ENCODE data around the gene GTPBP8.

GTPBP8 gene

DNA sequence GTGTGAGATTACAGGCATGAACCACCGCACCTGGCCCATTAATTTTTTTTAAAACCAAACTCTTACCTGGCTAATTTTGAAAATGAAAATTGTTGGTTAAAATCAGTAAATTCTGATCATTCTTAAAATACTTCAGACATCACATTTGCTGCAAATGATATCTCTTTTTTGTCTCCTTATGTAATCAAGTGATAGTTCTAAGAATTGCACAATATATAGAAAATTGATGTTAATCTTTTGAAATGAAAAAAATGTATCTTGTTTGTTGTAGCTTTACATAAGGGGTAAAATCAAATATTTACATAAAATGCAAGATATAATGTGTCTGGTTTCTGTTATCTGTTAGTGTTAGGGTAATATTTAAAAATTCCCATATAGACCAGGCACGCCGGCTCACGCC lies 5.0 kb downstream of the GTPBP8 start:
- DNase-seq (ENCODE audit: low read depth) = no peak
- no peak overlapping the region for H3K4me3 ChIP-seq (ENCODE audit: low read length)
- TF ChIP-seq, protein P1, sequence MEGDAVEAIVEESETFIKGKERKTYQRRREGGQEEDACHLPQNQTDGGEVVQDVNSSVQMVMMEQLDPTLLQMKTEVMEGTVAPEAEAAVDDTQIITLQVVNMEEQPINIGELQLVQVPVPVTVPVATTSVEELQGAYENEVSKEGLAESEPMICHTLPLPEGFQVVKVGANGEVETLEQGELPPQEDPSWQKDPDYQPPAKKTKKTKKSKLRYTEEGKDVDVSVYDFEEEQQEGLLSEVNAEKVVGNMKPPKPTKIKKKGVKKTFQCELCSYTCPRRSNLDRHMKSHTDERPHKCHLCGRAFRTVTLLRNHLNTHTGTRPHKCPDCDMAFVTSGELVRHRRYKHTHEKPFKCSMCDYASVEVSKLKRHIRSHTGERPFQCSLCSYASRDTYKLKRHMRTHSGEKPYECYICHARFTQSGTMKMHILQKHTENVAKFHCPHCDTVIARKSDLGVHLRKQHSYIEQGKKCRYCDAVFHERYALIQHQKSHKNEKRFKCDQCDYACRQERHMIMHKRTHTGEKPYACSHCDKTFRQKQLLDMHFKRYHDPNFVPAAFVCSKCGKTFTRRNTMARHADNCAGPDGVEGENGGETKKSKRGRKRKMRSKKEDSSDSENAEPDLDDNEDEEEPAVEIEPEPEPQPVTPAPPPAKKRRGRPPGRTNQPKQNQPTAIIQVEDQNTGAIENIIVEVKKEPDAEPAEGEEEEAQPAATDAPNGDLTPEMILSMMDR (IDR thresholded peaks at IDR 0.05; ENCODE audit: insufficient read depth, low read depth, low read length, missing control alignments) = no peak

DNA sequence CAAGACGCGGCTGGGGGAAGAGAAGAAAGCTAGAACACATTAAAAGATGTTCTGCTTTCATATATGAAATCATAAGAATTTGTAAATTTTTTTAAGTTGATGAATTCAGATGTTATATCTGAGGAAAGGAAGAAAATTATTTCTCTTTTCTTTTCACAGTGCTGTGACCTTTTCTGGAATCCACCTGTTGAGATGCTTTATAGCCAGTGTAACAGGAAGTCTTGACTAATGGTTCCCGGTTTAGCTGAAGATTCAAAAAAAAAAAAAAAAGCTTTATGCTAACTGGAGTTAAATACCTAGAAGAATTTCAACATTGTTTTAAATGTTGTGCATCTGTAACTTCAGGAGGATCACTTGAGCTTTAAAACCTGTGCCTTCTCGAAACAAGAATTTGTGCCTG lies 9.9 kb downstream of the GTPBP8 start:
- DNase-seq (ENCODE audit: low read depth) = no peak
- no peak overlapping the region for H3K4me3 ChIP-seq (ENCODE audit: low read length)
- TF ChIP-seq, protein P1 (IDR thresholded peaks at IDR 0.05; ENCODE audit: insufficient read depth, low read depth, low read length, missing control alignments) = no peak

DNA sequence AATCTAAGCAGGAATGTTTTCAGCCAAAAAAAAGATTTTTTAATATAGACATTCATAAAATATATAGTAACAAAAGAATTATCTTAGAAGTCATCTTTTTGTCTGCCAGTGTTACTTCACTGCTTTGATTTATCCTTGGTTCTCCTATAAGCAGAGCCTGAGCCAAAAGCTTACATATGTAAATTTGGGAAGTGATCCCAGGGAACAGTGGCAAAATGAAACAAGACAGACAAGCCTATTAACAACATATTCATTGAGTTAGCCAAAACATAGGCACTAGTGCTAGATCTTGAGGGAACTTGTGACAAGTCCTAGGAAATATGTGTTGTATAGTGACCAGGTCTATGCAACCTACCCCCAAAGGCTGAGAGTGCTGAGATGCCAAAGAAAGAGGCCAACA lies 11.3 kb downstream of the GTPBP8 start:
- no peak overlapping the region for H3K4me3 ChIP-seq (ENCODE audit: low read length)
- TF ChIP-seq, protein P1 (IDR thresholded peaks at IDR 0.05; ENCODE audit: insufficient read depth, low read depth, low read length, missing control alignments) = no peak
- no peak for DNase-seq (ENCODE audit: low read depth)

DNA sequence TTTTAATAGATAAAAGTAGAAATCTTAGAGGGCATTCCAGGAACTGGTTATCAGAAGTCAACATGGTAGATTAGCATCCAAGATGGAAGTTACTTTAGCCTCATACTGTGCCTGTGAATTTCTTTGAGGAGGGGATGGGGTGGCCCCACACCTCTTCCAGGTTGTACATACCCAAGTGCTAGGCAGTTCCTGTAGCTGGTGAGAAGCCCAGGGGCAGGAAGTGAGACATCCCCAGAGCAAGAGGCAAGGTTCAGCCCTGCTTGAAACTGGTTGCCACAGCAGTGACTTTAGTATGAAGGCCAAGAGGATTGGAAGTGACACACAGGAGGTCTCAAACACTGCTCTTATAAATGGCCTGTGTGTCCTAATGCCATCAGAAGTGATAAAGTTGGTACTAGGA lies 11.9 kb downstream of the GTPBP8 start:
- peak; percentile 19 for DNase-seq (ENCODE audit: low read depth)
- H3K4me3 ChIP-seq (ENCODE audit: low read length) = no peak overlapping the region
- TF ChIP-seq, protein P1 (IDR thresholded peaks at IDR 0.05; ENCODE audit: insufficient read depth, low read depth, low read length, missing control alignments) = no peak

DNA sequence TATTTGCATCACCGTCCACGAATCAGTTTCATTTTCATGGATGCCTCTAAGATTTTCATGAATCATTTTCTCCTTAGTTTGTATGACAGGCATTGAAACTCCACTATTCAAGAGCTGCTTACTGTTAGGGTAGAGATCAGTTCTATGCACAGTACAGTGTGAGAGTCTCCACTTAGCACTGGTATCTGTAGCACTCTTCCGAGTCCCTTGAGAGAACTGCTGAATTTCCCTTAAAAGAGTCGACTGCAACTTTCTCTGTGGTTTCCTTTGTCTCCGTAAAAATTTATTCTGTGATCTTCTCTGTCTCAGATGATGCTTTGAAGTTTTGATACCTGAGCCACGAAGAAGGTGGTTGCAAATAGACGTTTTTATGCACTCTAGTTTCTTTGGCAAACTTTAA lies 14.8 kb downstream of the GTPBP8 start:
- no peak for DNase-seq (ENCODE audit: low read depth)

DNA sequence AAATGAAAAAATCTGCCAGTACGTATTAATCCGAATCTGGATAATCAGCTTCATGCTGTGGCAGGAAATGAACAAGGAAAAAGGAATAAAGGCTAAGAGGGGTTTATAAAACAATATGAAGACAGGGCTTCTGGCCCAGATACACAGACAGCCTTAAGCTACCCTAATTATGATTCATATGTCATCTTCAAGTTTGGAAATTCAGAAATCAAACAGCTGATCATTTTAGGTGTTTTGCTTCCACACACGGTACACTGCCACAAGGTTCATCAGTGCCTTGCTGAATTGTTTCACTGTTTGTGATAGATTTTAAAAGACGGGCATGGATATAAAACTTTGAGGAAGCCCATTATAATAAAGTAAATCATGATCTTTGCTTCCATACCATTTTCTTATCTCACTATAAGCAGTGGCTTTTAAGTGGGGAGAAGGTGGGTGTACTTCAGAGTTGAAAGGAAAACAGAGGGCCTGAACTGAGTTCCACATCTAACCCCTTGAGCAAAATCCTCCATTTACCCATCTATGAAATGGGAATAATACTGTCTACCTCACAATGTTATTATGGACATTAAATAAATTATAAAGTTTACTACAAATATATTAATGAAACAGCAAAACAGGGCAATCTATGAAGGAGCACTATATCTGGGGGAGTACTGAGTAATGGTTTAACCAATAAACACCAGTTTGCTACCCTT lies 15.7 kb downstream of the GTPBP8 start:
- no peak overlapping the region for H3K4me3 ChIP-seq (ENCODE audit: low read length)

More for the DNA sequence above, 14.8 kb downstream of the GTPBP8 start:
- TF ChIP-seq, protein P1 (IDR thresholded peaks at IDR 0.05; ENCODE audit: insufficient read depth, low read depth, low read length, missing control alignments) = no peak
- H3K4me3 ChIP-seq (ENCODE audit: low read length) = no peak overlapping the region

More for the DNA sequence above, 15.7 kb downstream of the GTPBP8 start:
- TF ChIP-seq, protein P1 (IDR thresholded peaks at IDR 0.05; ENCODE audit: insufficient read depth, low read depth, low read length, missing control alignments) = no peak
- no peak for DNase-seq (ENCODE audit: low read depth)

Measured in epithelial cell of esophagus (primary cell).